VCaP (cell line): ENCODE data around the gene KLHL1.
A peak's percentile ranks its signal among the peaks of the same experiment; 100 is the strongest.

ENCODE experiments used
- H3K27ac ChIP-seq: fragments of 450-650 bp; 2 replicates; pipeline ENCODE4 v1.5.1; 2017
- TF ChIP-seq, protein P1 (sequence below): fragments of 450-650 bp; conservative IDR thresholded peaks from 2 replicates; pipeline ENCODE4 v1.5.1; 2017; ENCODE audit warnings: mild to moderate bottlenecking, moderate library complexity

KLHL1 gene

DNA sequence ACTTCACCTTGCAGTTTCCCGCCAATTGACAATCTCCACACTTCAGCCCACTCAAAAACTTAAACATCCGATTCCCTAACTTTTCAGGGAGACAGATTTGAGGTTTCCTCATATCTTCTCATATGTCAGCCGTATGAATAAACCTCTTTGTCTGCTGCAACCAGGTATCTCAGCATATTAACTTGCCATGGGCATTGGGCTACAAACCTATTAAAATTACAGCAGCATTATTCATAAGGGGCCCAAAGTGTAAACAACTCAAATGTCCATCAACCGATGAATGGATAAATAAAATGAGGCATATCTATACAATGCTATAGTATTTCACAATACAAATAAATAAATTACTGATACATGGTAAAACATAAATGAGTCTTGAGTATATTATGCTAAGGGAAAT, 180.0 kb downstream of the KLHL1 start:
- TF ChIP-seq, protein P1, sequence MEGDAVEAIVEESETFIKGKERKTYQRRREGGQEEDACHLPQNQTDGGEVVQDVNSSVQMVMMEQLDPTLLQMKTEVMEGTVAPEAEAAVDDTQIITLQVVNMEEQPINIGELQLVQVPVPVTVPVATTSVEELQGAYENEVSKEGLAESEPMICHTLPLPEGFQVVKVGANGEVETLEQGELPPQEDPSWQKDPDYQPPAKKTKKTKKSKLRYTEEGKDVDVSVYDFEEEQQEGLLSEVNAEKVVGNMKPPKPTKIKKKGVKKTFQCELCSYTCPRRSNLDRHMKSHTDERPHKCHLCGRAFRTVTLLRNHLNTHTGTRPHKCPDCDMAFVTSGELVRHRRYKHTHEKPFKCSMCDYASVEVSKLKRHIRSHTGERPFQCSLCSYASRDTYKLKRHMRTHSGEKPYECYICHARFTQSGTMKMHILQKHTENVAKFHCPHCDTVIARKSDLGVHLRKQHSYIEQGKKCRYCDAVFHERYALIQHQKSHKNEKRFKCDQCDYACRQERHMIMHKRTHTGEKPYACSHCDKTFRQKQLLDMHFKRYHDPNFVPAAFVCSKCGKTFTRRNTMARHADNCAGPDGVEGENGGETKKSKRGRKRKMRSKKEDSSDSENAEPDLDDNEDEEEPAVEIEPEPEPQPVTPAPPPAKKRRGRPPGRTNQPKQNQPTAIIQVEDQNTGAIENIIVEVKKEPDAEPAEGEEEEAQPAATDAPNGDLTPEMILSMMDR: no peak
- H3K27ac ChIP-seq: no peak overlapping the region

DNA sequence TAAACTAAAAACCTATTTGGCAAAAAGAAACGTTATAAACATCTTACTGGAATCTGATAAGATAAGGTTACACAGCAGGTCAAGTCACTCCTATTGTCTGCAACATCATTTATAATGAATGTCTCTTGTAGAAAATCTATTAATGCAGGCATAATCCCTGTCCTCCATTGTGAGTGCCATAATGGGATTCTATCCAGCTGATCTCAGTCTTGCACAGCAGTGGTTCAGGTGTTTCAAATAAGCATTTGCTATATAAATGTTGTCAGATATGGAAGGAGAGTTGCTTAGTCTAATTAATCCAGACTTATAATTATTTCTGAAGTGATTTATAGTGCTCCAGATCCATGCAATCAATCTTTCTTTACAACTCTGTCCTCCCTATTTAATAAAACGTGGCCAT, 187.1 kb downstream of the KLHL1 start:
- TF ChIP-seq, protein P1: no peak

DNA sequence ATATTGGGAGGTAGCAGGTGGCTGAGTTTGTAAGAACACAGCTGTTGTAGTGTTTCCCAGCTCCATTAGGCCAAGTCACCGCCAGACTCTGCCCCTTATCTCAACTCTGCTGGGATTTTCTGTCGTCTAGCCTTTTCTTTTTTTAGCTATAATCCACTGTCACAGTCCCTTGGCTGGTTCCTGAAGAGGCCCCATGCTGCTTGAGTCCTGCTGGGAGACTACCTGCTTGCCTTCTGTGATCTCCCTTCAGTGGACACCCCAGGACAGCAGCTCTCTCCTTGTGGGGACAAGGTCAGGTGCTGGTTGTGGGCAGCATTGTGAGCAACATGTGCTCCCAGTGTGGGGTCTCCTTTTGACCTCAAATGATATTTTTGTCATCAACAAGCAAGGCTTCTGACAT, 195.6 kb downstream of the KLHL1 start:
- H3K27ac ChIP-seq: no peak overlapping the region
- TF ChIP-seq, protein P1: no peak

More for the DNA sequence above, 187.1 kb downstream of the KLHL1 start:
- no peak overlapping the region for H3K27ac ChIP-seq

DNA sequence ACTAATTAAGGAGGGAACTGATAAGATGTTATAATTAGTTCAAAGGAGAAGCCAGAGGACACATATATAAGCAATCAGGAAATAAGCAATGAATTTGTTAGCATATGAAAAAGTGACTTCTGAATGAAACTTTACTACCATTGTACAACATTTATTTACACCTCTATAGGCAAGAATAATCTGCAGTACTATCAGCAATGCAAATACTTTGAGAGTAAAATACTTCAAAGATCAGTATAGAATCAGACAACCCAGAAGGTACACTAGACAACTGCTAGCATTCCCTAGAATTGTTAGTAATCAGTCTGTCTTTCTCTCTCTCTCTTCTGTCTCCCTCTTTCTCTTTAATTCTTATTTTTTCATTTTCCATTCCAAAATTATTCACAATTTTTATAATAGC, 197.5 kb downstream of the KLHL1 start:
- no peak overlapping the region for H3K27ac ChIP-seq
- TF ChIP-seq, protein P1: no peak

DNA sequence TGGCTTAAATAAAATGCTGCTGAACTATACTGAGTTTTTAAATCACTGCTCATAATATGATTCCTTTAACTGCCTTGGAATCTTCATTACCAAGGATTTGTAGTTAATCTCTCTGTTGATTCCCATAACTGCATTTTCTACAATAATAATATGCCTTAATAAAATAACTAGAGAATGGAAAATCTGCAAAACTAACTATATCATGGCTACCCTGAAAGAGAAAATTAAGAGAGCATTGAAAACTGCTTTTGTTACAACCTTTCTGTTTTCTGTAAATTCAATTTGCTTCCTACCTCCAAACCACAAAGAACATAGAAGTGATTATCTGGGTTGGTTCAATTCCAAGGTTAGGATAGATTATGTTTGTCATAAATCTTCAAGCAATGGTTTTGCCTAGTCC, 203.5 kb downstream of the KLHL1 start:
- no peak overlapping the region for H3K27ac ChIP-seq
- TF ChIP-seq, protein P1: no peak

DNA sequence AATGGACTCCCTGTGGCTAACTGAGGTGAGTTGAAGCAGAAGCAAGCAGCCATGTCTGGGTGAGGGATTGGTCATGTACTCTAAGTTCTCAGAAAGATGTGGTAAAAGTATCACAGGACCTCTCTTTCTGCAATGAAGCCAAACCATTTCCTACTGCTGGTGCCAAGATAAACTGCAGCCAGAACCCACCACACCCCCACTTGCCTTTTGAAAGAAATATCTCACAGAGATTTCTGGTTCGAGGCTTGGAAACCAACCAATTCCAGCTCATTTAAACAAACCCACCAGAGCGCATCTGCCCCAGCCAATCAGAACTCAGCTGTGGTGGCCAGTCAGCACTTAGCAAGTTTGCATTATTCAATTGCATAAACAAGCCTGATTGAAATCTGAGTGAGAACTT, 205.2 kb downstream of the KLHL1 start:
- TF ChIP-seq, protein P1: no peak
- H3K27ac ChIP-seq: no peak overlapping the region

DNA sequence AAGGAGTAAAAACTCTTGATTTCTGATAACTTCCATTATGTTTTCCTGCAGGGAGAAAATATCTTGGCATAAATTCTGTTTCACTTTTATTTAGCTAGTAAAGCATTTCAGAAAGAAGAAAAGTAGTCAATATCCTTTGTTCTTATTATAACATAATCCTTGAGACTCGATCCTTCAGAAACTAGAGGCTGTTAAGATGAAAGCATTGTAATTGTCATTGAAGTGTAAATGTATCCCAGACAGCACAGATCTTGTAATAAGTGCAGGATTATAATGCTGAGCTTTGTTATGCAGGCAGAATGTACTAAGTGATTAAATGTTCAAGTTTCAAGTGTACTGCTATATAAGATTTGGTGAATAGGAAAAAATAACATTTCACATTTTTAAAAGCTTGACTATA, 225.8 kb downstream of the KLHL1 start:
- TF ChIP-seq, protein P1: no peak
- H3K27ac ChIP-seq: no peak overlapping the region

DNA sequence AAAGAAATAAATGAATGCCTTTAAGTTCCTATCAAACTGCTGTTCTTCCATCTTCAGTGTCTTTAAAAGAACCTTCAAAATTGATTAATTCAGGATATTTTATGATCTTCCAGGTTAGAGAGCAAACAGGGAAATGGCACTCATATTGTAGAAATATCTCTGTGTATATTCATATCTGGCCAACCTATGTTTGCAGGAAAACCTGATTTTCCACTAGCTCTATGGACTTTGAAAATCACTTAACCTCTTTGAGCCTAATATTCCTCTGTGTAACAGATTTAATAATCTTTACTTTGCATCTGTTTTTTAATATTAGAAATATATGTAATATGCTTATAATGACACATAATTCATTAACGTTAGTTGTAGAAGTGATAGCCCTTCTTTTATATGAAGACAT, 228.3 kb downstream of the KLHL1 start:
- H3K27ac ChIP-seq: peak overlapping the region; percentile 8; the same call in 1 of the 2 replicates

More for the DNA sequence above, 228.3 kb downstream of the KLHL1 start:
- TF ChIP-seq, protein P1: no peak
